Measurements from ENCODE around the gene TXNDC5.

- TF ChIP-seq EZH2 (IDR thresholded peaks at IDR 0.05; ENCODE audit: insufficient read depth, poor library complexity, severe bottlenecking) (no peak), EZH2phosphoT487 (IDR thresholded peaks at IDR 0.05; ENCODE audit: insufficient read depth, low read depth) (no peak)
Observed at GRCh38 chr6:7903673-7904072, 6.9 kb downstream of the TXNDC5 start.

Measured in GM23248 (cell line).